Esophagus (tissue), 2 donors: ENCODE results near the gene FOXP4. TPM values are rescaled to one million over a fixed set of nuclear protein-coding genes. Genes with fewer than 3 reads are reported as not detected.

Source experiments
- H3K27ac ChIP-seq, 2 donors: one replicate each; pipeline ENCODE4 v1.5.1; 2013; ENCODE audit warnings: low read depth in 2 of 2, mild to moderate bottlenecking in 2 of 2, inconsistent platforms in 1 of 2, low read length in 1 of 2, moderate library complexity in 1 of 2
- H3K27me3 ChIP-seq, 2 donors: one replicate each; pipeline ENCODE4 v1.6.1; 2013; ENCODE audit warnings: low read length in 2 of 2, control low read depth in 1 of 2, mild to moderate bottlenecking in 1 of 2; ENCODE audit not compliant: insufficient read depth in 2 of 2, control insufficient read depth in 1 of 2
- H3K36me3 ChIP-seq, 2 donors: one replicate each; pipeline ENCODE4 v1.6.1; 2013; ENCODE audit warnings: low read length in 1 of 2; ENCODE audit not compliant: control insufficient read depth in 2 of 2, insufficient read depth in 2 of 2
- H3K4me1 ChIP-seq, 2 donors: one replicate each; pipeline ENCODE4 v1.6.1; 2013; ENCODE audit warnings: low read length in 1 of 2; ENCODE audit not compliant: control insufficient read depth in 2 of 2, insufficient read depth in 2 of 2
- H3K4me3 ChIP-seq, 2 donors: one replicate each; pipeline ENCODE4 v1.5.1; 2013; ENCODE audit warnings: low read length in 2 of 2, mild to moderate bottlenecking in 2 of 2, low read depth in 1 of 2, moderate library complexity in 1 of 2
- H3K9me3 ChIP-seq, 2 donors: one replicate each; pipeline ENCODE4 v1.6.1; 2013; ENCODE audit warnings: mild to moderate bottlenecking in 2 of 2, low read depth in 1 of 2, low read length in 1 of 2, moderate library complexity in 1 of 2; ENCODE audit not compliant: control insufficient read depth in 2 of 2, insufficient read depth in 1 of 2
- WGBS, 2 donors: extraction: QIAGEN DNeasy Blood & Tissue Kit; methylation state at CpG; one replicate each; pipeline ENCODE4 v1.1.7; 2013; 5-methylcytosine and 5-hydroxymethylcytosine counted together
- polyA plus RNA-seq, 2 donors: library from polyadenylated mRNA; stranded (reverse); fragments of 200-250 nt; gene quantifications; one replicate each; pipeline ENCODE4 v1.2.3, GENCODE V29; 2013
- donor health status: healthy with polysubstance abuse.
- donor health status: Bipolar disorder and iron deficiency.

Gene FOXP4
- polyA plus RNA-seq, 2 donors: 6.6 to 8.4 TPM

GRCh38 chr6:41629128-41629527, 82.9 kb downstream of the FOXP4 start:
- H3K4me3 ChIP-seq: no peak overlapping the region
- H3K27me3 ChIP-seq: no peaks in the 10 kb centered on the region
- no peaks in the 10 kb centered on the region for H3K36me3 ChIP-seq
- no peak overlapping the region for H3K27ac ChIP-seq
- H3K4me1 ChIP-seq: peaks cover 2 to 16% of the 10 kb centered on the region in 2 donors
- 96 to 100% methylated on average over 2 of the region's 2 CpGs for WGBS, 2 donors
- H3K9me3 ChIP-seq: no peaks in the 10 kb centered on the region

- H3K4me1 ChIP-seq: peaks cover 2 to 16% of the 10 kb centered on the region in 2 donors
- H3K27me3 ChIP-seq: no peaks in the 10 kb centered on the region
- H3K27ac ChIP-seq: no peak overlapping the region
- H3K36me3 ChIP-seq: no peaks in the 10 kb centered on the region
- H3K4me3 ChIP-seq: no peak overlapping the region
- 58 to 68% methylated on average over 6 of the region's 6 CpGs for whole genome bisulfite sequencing, 2 donors
- no peaks in the 10 kb centered on the region for H3K9me3 ChIP-seq
Observed at GRCh38 chr6:41630069-41630468, 83.9 kb downstream of the FOXP4 start.

GRCh38 chr6:41630946-41631345, 84.8 kb downstream of the FOXP4 start:
- H3K27ac ChIP-seq: no peak overlapping the region
- no peaks in the 10 kb centered on the region for H3K36me3 ChIP-seq
- H3K27me3 ChIP-seq: no peaks in the 10 kb centered on the region
- H3K4me3 ChIP-seq: no peak overlapping the region
- H3K9me3 ChIP-seq: no peaks in the 10 kb centered on the region
- 90 to 93% methylated on average over 8 of the region's 8 CpGs for WGBS, 2 donors
- peaks cover 2 to 11% of the 10 kb centered on the region in 2 donors for H3K4me1 ChIP-seq

- WGBS, 2 donors: 74 to 89% methylated on average over 2 of the region's 2 CpGs
Observed at GRCh38 chr6:41633056-41633634, 87.0 kb downstream of the FOXP4 start.

GRCh38 chr6:41634657-41635056, 88.5 kb downstream of the FOXP4 start:
- Histone ChIP-seq H3K36me3 (no peaks in the 10 kb centered on the region), H3K9me3 (no peaks in the 10 kb centered on the region), H3K27ac (no peak overlapping the region), H3K4me1 (peaks cover 0 to 10% of the 10 kb centered on the region in 2 donors), H3K4me3 (no peak overlapping the region), H3K27me3 (no peaks in the 10 kb centered on the region)
- 55 to 62% methylated on average over 4 of the region's 4 CpGs for WGBS, 2 donors

More at GRCh38 chr6:41633056-41633634, 87.0 kb downstream of the FOXP4 start:
- Histone ChIP-seq H3K27me3 (no peaks in the 10 kb centered on the region), H3K27ac (no peak overlapping the region), H3K9me3 (no peaks in the 10 kb centered on the region), H3K4me1 (peaks cover 0 to 10% of the 10 kb centered on the region in 2 donors), H3K4me3 (no peak overlapping the region), H3K36me3 (no peaks in the 10 kb centered on the region)

- Histone ChIP-seq H3K27me3 (no peaks in the 10 kb centered on the region), H3K9me3 (no peaks in the 10 kb centered on the region), H3K4me3 (no peak overlapping the region), H3K4me1 (peaks cover 0 to 5% of the 10 kb centered on the region in 2 donors), H3K27ac (no peak overlapping the region), H3K36me3 (no peaks in the 10 kb centered on the region)
- WGBS, 2 donors: 74 to 75% methylated on average over 6 of the region's 6 CpGs
Observed at GRCh38 chr6:41635365-41635764, 89.2 kb downstream of the FOXP4 start.

GRCh38 chr6:41636833-41637193, 90.6 kb downstream of the FOXP4 start:
- H3K4me3 ChIP-seq: peak overlapping the region; percentile 64 to 67
- H3K36me3 ChIP-seq: no peaks in the 10 kb centered on the region
- WGBS, 2 donors: 30 to 31% methylated on average over 18 to 31 of the region's 31 CpGs
- peaks cover 0 to 5% of the 10 kb centered on the region in 2 donors for H3K4me1 ChIP-seq
- H3K9me3 ChIP-seq: no peaks in the 10 kb centered on the region
- H3K27ac ChIP-seq: peak overlapping the region in 1 of 2 donors; percentile 76
- H3K27me3 ChIP-seq: no peaks in the 10 kb centered on the region

GRCh38 chr6:41637194-41638001, 91.2 kb downstream of the FOXP4 start:
- Histone ChIP-seq H3K36me3 (no peaks in the 10 kb centered on the region), H3K27ac (peak overlapping the region in 1 of 2 donors; percentile 76), H3K9me3 (no peaks in the 10 kb centered on the region), H3K4me1 (peaks cover 0 to 5% of the 10 kb centered on the region in 2 donors), H3K27me3 (no peaks in the 10 kb centered on the region), H3K4me3 (peak overlapping the region; percentile 64 to 67)
- WGBS, 2 donors: 9 to 13% methylated on average over 52 to 54 of the region's 54 CpGs

GRCh38 chr6:41638002-41638934, 92.1 kb downstream of the FOXP4 start, which contains the start of gene MDFI:
Gene MDFI, plus strand, starts transcription at chr6:41638468. Its CDS starts 282 bp downstream, at chr6:41638750.
- Histone ChIP-seq H3K4me3 (peak within 1 kb of the TSS; percentile 64 to 67), H3K4me1 (peaks cover 0 to 5% of the 10 kb centered on the region in 2 donors), H3K27me3 (no peaks in the 10 kb centered on the region), H3K27ac (peak within 1 kb of the TSS in 1 of 2 donors; percentile 76), H3K9me3 (no peaks in the 10 kb centered on the region), H3K36me3 (no peaks in the 10 kb centered on the region)
- WGBS, 2 donors: 6% methylated on average over 74 to 86 of the region's 86 CpGs
